Measurements from ENCODE around the gene SOX18.

DNA sequence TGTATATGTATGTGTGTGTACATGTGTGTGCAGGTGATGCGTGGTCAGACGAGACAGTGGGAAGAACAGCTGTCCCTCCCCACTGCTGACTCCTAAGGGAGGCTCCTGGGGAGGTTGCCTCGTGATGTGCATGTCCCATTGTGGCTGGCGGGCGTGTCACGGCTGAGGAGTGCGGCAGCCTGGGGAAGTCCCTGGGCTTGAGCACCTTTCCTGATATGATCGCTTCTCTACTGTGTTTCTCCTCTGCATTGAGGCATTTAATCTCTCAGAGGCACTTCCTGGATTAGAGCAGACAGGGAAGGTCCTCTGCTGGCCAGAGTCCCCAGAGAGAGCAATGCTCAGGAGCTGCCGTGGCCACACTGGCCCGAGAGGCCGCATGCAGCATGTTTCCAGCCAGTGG is 46.5 kb upstream of the SOX18 start:
- TF ChIP-seq NFIC (IDR thresholded peaks at IDR 0.05) (no peak), FOXM1 (IDR thresholded peaks at IDR 0.05; ENCODE audit: borderline replicate concordance, low read depth) (no peak), CEBPB (IDR thresholded peaks at IDR 0.05) (no peak), EP300 (IDR thresholded peaks at IDR 0.05; ENCODE audit: borderline replicate concordance) (no peak)
- TF ChIP-seq, protein P1, sequence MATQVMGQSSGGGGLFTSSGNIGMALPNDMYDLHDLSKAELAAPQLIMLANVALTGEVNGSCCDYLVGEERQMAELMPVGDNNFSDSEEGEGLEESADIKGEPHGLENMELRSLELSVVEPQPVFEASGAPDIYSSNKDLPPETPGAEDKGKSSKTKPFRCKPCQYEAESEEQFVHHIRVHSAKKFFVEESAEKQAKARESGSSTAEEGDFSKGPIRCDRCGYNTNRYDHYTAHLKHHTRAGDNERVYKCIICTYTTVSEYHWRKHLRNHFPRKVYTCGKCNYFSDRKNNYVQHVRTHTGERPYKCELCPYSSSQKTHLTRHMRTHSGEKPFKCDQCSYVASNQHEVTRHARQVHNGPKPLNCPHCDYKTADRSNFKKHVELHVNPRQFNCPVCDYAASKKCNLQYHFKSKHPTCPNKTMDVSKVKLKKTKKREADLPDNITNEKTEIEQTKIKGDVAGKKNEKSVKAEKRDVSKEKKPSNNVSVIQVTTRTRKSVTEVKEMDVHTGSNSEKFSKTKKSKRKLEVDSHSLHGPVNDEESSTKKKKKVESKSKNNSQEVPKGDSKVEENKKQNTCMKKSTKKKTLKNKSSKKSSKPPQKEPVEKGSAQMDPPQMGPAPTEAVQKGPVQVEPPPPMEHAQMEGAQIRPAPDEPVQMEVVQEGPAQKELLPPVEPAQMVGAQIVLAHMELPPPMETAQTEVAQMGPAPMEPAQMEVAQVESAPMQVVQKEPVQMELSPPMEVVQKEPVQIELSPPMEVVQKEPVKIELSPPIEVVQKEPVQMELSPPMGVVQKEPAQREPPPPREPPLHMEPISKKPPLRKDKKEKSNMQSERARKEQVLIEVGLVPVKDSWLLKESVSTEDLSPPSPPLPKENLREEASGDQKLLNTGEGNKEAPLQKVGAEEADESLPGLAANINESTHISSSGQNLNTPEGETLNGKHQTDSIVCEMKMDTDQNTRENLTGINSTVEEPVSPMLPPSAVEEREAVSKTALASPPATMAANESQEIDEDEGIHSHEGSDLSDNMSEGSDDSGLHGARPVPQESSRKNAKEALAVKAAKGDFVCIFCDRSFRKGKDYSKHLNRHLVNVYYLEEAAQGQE (IDR thresholded peaks at IDR 0.05; ENCODE audit: low read depth), result no peak

Data from Ishikawa (cell line).